ENCODE data around the gene GPR157. TPM values are rescaled to one million over a fixed set of nuclear protein-coding genes. Genes with fewer than 3 reads are reported as not detected.

GPR157 gene
- total and polyA plus RNA-seq, 10 of the 15 experiments (the other 5 are each of a cell fraction or from before 2014, with no cell fraction given): 0.66 to 15.9 (median 3.1) TPM

DNA sequence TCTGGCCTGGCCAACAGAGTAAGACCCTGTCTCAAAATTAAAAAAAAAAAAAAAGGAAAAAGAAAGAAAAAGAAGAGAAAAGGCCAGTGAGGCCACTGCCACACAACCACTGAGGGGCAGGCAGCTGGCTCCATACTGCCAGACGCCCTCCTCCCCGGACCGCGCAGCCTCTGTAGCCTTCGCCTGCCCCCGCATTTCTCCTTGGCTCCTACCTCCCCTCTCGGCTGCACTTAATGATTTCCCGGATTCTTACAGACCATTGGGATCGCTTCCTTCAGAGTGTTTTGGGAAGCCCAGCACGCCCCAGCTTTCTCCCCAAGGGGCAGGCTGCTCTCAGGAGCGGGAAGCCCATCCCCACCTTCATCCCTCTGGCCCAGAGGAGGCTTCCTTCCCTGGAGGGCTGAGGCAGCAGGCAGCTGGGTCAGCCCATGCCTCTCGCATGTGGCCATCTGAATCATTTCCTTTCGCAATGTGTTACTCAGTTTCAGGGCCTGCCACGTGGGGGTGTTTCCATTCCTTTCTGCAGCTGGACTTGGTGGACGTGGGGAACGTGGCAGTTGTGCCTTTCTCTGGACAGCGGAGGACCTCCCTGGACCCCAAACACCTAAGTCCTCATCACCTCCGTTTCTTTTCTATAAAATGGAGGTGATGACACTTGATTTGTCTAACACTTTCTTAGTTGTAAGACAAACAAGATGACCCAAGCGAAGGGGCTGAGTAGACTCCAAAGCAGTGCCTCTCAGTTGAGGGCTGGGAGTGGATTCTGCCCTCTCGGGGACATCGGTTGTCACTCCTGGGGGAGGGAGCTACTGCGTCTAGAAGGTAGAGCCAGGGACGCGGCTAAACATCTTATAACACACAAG, 61.7 kb downstream of the GPR157 start (continued):
- TF ChIP-seq ZBTB40 (IDR thresholded peaks at IDR 0.05; ENCODE audit: borderline replicate concordance): no peak
- TF ChIP-seq EED (IDR thresholded peaks at IDR 0.05; ENCODE audit: low read depth): peak; percentile 59; the same call in 1 of the 2 replicates
- no peak for TF ChIP-seq YY1 (IDR thresholded peaks at IDR 0.05; ENCODE audit: low read depth, low read length)
- 0 out of 2 replicates have a peak, but pooled peaks have one; percentile 7 for TF ChIP-seq SPI1 (IDR thresholded peaks at IDR 0.05; ENCODE audit: borderline replicate concordance, insufficient read depth, low read depth, low read length)
- TF ChIP-seq TCF12 (IDR thresholded peaks at IDR 0.05; ENCODE audit: low read depth, low read length): peak; percentile 72
- peak; percentile 19 to 52; a peak in 1 of 4 replicates for TF ChIP-seq BHLHE40 (IDR thresholded peaks at IDR 0.05; ENCODE audit: borderline replicate concordance in 1 of 2, low read depth in 2 of 2, low read length in 1 of 2)
- no peak for TF ChIP-seq ZNF622 (IDR thresholded peaks at IDR 0.05)
- TF ChIP-seq, protein P1, sequence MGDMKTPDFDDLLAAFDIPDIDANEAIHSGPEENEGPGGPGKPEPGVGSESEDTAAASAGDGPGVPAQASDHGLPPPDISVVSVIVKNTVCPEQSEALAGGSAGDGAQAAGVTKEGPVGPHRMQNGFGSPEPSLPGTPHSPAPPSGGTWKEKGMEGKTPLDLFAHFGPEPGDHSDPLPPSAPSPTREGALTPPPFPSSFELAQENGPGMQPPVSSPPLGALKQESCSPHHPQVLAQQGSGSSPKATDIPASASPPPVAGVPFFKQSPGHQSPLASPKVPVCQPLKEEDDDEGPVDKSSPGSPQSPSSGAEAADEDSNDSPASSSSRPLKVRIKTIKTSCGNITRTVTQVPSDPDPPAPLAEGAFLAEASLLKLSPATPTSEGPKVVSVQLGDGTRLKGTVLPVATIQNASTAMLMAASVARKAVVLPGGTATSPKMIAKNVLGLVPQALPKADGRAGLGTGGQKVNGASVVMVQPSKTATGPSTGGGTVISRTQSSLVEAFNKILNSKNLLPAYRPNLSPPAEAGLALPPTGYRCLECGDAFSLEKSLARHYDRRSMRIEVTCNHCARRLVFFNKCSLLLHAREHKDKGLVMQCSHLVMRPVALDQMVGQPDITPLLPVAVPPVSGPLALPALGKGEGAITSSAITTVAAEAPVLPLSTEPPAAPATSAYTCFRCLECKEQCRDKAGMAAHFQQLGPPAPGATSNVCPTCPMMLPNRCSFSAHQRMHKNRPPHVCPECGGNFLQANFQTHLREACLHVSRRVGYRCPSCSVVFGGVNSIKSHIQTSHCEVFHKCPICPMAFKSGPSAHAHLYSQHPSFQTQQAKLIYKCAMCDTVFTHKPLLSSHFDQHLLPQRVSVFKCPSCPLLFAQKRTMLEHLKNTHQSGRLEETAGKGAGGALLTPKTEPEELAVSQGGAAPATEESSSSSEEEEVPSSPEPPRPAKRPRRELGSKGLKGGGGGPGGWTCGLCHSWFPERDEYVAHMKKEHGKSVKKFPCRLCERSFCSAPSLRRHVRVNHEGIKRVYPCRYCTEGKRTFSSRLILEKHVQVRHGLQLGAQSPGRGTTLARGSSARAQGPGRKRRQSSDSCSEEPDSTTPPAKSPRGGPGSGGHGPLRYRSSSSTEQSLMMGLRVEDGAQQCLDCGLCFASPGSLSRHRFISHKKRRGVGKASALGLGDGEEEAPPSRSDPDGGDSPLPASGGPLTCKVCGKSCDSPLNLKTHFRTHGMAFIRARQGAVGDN (IDR thresholded peaks at IDR 0.05): peak; percentile 95
- TF ChIP-seq RUNX3 (IDR thresholded peaks at IDR 0.05; ENCODE audit: low read length): no peak
- peak; percentile 40; the same call in 1 of the 3 replicates for TF ChIP-seq POU2F2 (IDR thresholded peaks at IDR 0.05; ENCODE audit: borderline replicate concordance, low read depth, low read length)
